Activated T-cell treated with anti-CD3 and anti-CD28 coated beads for 24 hours (primary cell): Measurements from ENCODE around the gene SUPT20HL1.

ENCODE experiments used
- DNase-seq: peaks from one replicate; pipeline ENCODE4 v3.0.0-alpha.2; 2020; ENCODE audit warnings: low read depth

The SUPT20HL1 gene

DNA sequence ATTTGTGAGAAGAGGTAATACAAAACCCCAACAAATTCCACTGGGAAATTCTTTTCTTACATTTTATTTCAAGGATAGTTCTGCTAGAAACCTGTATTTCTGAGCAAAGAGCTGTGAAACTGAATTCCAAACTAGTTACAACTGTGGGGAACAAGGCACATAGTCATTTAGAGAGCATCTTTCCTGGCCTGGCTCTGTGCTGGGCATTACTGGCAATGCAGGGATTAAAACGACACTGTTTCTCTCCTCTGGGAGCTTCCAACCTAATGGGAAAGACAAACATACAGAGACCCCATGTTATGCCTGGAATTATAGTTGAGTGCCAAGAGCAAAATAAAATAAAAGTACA, 36.5 kb downstream of the SUPT20HL1 start:
- no peak for DNase-seq

DNA sequence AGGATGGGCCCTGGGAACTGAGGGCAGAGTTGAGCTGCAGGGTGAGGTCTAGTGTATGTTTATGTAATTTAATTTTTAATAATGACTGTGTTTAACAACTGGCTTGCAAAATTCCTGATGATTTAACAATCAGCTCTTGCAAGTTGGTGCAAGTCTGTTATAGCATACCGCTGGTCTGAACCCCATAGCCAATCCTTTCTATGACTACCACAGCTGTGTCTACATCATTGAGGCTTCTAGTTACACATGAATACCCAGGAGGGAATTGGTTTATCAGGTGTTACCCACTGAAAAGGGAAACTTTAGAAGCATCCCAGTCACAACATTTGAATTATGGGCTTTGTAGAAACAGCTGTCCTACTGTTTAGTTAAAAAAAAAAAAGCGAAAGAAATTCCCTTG, 38.3 kb downstream of the SUPT20HL1 start:
- DNase-seq: no peak

DNA sequence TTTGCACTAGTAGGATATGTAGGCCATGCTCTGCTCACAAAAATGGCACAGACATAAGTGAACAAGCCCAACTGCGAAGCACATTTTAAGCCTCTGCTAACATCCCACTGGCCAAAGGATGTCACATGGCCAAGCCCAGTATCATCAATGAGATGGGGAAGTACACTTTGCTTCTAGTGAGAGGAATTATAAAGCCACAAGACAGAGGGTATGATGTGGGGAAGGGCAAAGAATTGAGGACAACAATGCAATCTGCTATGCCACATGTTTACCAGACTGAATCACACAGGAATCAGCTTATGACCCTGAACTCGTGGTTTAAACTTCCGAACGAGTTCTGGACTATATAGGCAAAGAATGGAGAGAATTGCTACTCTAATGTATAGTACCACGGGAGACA, 39.1 kb downstream of the SUPT20HL1 start:
- no peak for DNase-seq

DNA sequence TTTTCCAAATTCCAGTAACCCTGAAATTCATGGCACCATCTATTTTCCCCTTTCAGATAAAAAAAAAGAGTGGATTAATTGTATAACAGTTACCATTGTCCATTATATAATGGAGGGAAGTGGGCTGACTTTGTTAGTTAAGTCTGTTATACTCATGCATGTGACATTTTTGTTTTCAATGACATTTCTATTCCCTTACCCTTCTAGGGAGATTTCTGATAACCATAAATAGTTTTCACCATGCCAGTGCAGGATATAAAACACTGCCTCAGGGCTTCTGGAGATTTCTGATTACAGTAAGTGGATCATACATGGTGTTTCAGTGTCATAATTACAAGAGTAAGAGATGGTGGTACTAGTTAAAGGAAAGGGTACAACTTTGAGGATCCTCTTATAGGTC, 45.5 kb downstream of the SUPT20HL1 start:
- no peak for DNase-seq
